ENCODE data around the gene CWC27.

- TF ChIP-seq EZH2phosphoT487 (IDR thresholded peaks at IDR 0.05): no peak
- TF ChIP-seq, protein P1, sequence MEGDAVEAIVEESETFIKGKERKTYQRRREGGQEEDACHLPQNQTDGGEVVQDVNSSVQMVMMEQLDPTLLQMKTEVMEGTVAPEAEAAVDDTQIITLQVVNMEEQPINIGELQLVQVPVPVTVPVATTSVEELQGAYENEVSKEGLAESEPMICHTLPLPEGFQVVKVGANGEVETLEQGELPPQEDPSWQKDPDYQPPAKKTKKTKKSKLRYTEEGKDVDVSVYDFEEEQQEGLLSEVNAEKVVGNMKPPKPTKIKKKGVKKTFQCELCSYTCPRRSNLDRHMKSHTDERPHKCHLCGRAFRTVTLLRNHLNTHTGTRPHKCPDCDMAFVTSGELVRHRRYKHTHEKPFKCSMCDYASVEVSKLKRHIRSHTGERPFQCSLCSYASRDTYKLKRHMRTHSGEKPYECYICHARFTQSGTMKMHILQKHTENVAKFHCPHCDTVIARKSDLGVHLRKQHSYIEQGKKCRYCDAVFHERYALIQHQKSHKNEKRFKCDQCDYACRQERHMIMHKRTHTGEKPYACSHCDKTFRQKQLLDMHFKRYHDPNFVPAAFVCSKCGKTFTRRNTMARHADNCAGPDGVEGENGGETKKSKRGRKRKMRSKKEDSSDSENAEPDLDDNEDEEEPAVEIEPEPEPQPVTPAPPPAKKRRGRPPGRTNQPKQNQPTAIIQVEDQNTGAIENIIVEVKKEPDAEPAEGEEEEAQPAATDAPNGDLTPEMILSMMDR (IDR thresholded peaks at IDR 0.05): no peak
Measured at GRCh38 chr5:64923151-64923685, 154.5 kb downstream of the CWC27 start.
